ENCODE data around the gene DPEP2. TPM values are rescaled to one million over a fixed set of nuclear protein-coding genes. Genes with fewer than 3 reads are reported as not detected.

DPEP2 gene
- total and polyA plus RNA-seq, 2 experiments from 2014 or later: not detected

DNA sequence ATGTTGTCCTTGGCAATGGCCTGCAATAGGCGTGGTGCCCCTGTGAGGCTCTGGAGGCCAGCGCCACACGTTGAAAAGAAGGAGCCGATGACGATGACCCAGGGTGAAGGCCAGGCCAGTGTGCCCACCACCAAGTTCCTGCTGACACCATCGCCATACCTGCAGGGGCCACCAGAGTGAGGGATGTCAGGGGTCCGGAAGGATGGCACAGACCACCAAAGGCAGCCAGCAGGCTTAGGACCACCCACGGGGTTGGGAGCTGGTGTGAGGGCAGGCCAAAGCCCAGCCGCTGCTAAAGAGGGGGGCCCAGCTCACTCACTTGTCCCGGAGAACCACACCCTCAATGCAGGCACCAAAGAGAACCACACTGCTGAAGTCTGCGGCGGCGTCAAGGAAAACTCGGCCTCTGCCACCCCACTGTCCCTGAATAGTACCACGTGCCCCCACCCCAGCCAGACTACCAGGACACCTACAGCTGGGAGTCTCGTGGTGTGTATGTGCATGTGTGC, 48.9 kb downstream of the DPEP2 start:
- H3K4me3 Mint-ChIP-seq: no peak overlapping the region
- no peaks in the 10 kb centered on the region for H3K27me3 ChIP-seq (ENCODE audit: insufficient read depth)
- TF ChIP-seq, protein P1, sequence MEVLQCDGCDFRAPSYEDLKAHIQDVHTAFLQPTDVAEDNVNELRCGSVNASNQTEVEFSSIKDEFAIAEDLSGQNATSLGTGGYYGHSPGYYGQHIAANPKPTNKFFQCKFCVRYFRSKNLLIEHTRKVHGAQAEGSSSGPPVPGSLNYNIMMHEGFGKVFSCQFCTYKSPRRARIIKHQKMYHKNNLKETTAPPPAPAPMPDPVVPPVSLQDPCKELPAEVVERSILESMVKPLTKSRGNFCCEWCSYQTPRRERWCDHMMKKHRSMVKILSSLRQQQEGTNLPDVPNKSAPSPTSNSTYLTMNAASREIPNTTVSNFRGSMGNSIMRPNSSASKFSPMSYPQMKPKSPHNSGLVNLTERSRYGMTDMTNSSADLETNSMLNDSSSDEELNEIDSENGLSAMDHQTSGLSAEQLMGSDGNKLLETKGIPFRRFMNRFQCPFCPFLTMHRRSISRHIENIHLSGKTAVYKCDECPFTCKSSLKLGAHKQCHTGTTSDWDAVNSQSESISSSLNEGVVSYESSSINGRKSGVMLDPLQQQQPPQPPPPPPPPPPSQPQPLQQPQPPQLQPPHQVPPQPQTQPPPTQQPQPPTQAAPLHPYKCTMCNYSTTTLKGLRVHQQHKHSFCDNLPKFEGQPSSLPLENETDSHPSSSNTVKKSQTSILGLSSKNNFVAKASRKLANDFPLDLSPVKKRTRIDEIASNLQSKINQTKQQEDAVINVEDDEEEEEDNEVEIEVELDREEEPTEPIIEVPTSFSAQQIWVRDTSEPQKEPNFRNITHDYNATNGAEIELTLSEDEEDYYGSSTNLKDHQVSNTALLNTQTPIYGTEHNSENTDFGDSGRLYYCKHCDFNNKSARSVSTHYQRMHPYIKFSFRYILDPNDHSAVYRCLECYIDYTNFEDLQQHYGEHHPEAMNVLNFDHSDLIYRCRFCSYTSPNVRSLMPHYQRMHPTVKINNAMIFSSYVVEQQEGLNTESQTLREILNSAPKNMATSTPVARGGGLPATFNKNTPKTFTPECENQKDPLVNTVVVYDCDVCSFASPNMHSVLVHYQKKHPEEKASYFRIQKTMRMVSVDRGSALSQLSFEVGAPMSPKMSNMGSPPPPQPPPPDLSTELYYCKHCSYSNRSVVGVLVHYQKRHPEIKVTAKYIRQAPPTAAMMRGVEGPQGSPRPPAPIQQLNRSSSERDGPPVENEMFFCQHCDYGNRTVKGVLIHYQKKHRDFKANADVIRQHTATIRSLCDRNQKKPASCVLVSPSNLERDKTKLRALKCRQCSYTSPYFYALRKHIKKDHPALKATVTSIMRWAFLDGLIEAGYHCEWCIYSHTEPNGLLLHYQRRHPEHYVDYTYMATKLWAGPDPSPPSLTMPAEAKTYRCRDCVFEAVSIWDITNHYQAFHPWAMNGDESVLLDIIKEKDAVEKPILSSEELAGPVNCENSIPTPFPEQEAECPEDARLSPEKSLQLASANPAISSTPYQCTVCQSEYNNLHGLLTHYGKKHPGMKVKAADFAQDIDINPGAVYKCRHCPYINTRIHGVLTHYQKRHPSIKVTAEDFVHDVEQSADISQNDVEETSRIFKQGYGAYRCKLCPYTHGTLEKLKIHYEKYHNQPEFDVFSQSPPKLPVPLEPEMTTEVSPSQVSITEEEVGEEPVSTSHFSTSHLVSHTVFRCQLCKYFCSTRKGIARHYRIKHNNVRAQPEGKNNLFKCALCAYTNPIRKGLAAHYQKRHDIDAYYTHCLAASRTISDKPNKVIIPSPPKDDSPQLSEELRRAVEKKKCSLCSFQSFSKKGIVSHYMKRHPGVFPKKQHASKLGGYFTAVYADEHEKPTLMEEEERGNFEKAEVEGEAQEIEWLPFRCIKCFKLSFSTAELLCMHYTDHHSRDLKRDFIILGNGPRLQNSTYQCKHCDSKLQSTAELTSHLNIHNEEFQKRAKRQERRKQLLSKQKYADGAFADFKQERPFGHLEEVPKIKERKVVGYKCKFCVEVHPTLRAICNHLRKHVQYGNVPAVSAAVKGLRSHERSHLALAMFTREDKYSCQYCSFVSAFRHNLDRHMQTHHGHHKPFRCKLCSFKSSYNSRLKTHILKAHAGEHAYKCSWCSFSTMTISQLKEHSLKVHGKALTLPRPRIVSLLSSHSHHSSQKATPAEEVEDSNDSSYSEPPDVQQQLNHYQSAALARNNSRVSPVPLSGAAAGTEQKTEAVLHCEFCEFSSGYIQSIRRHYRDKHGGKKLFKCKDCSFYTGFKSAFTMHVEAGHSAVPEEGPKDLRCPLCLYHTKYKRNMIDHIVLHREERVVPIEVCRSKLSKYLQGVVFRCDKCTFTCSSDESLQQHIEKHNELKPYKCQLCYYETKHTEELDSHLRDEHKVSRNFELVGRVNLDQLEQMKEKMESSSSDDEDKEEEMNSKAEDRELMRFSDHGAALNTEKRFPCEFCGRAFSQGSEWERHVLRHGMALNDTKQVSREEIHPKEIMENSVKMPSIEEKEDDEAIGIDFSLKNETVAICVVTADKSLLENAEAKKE (CRISPR knock-in tag; IDR thresholded peaks at IDR 0.05): no peak
- TF ChIP-seq, protein P2, sequence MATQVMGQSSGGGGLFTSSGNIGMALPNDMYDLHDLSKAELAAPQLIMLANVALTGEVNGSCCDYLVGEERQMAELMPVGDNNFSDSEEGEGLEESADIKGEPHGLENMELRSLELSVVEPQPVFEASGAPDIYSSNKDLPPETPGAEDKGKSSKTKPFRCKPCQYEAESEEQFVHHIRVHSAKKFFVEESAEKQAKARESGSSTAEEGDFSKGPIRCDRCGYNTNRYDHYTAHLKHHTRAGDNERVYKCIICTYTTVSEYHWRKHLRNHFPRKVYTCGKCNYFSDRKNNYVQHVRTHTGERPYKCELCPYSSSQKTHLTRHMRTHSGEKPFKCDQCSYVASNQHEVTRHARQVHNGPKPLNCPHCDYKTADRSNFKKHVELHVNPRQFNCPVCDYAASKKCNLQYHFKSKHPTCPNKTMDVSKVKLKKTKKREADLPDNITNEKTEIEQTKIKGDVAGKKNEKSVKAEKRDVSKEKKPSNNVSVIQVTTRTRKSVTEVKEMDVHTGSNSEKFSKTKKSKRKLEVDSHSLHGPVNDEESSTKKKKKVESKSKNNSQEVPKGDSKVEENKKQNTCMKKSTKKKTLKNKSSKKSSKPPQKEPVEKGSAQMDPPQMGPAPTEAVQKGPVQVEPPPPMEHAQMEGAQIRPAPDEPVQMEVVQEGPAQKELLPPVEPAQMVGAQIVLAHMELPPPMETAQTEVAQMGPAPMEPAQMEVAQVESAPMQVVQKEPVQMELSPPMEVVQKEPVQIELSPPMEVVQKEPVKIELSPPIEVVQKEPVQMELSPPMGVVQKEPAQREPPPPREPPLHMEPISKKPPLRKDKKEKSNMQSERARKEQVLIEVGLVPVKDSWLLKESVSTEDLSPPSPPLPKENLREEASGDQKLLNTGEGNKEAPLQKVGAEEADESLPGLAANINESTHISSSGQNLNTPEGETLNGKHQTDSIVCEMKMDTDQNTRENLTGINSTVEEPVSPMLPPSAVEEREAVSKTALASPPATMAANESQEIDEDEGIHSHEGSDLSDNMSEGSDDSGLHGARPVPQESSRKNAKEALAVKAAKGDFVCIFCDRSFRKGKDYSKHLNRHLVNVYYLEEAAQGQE (IDR thresholded peaks at IDR 0.05; ENCODE audit: unreplicated experiment): no peak
- TF ChIP-seq ZNF331 (CRISPR knock-in tag; IDR thresholded peaks at IDR 0.05; ENCODE audit: low read depth) (no peak), JUNB (IDR thresholded peaks at IDR 0.05; ENCODE audit: unreplicated experiment) (no peak), EZH2phosphoT487 (IDR thresholded peaks at IDR 0.05; ENCODE audit: unreplicated experiment) (no peak)
- no peaks in the 10 kb centered on the region for H3F3A ChIP-seq (replicated peaks; ENCODE audit: low read depth)
- H3K79me2 ChIP-seq (replicated peaks; ENCODE audit: insufficient read depth): no peaks in the 10 kb centered on the region
- no peaks in the 10 kb centered on the region for H3K9me2 ChIP-seq (ENCODE audit: insufficient read depth)
- peaks cover 48% of the 10 kb centered on the region for H3K36me3 Mint-ChIP-seq (ENCODE audit: low read depth)
- no peak overlapping the region for H3K27ac Mint-ChIP-seq
- H3K4me1 Mint-ChIP-seq: no peaks in the 10 kb centered on the region
- no peak overlapping the region for H3K4me2 ChIP-seq
- no peaks in the 10 kb centered on the region for H3K9me3 Mint-ChIP-seq
- ATAC-seq: no peak
- no peak overlapping the region for H3K27ac ChIP-seq (ENCODE audit: low read depth)
- H3K27me3 Mint-ChIP-seq (ENCODE audit: insufficient read depth, low read depth, poor library complexity): peaks cover 4% of the 10 kb centered on the region
- peaks cover 13% of the 10 kb centered on the region; the same call in 1 of the 2 replicates for H3K36me3 ChIP-seq (ENCODE audit: insufficient read depth)
- DNase-seq (ENCODE audit: low spot score): no peak
- H2AFZ ChIP-seq: no peak overlapping the region
- H3K4me1 ChIP-seq (ENCODE audit: insufficient read depth): no peaks in the 10 kb centered on the region
- no peak overlapping the region for H3K4me3 ChIP-seq
- no peaks in the 10 kb centered on the region for H4K20me1 ChIP-seq (replicated peaks; ENCODE audit: insufficient read depth)

Measured in GM23338 (cell line).